ENCODE measurements around the gene SP6. TPM values are rescaled to one million over a fixed set of nuclear protein-coding genes. Genes with fewer than 3 reads are reported as not detected.

Gene SP6
- total RNA-seq, 1 donor from 2014 or later: 3.9 TPM

GRCh38 chr17:47864791-47865216, 13.8 kb upstream of the SP6 start:
- Histone ChIP-seq H3K9me3 (no peaks in the 10 kb centered on the region), H3K27ac (no peak overlapping the region), H3K4me1 (peaks cover 5% of the 10 kb centered on the region), H3K27me3 (no peaks in the 10 kb centered on the region), H3K4me3 (no peak overlapping the region), H3K36me3 (no peaks in the 10 kb centered on the region)
- no peak for DNase-seq (ENCODE audit: extremely low spot score in 2 of 2)
- no peak for TF ChIP-seq CTCF (IDR thresholded peaks at IDR 0.05)
- no peak for TF ChIP-seq POLR2A (IDR thresholded peaks at IDR 0.05)
- TF ChIP-seq POLR2AphosphoS5 (IDR thresholded peaks at IDR 0.05; ENCODE audit: insufficient read depth in 1 of 2, low read depth in 1 of 2): no peak
- intact Hi-C loops (cut with DNase I): no loop called here

GRCh38 chr17:47862621-47863440, 11.9 kb upstream of the SP6 start:
- Histone ChIP-seq H3K9me3 (no peaks in the 10 kb centered on the region), H3K36me3 (no peaks in the 10 kb centered on the region), H3K4me3 (no peak overlapping the region), H3K4me1 (peaks cover 5% of the 10 kb centered on the region), H3K27ac (no peak overlapping the region), H3K27me3 (no peaks in the 10 kb centered on the region)
- TF ChIP-seq POLR2AphosphoS5 (IDR thresholded peaks at IDR 0.05; ENCODE audit: insufficient read depth in 1 of 2, low read depth in 1 of 2): no peak
- no peak for TF ChIP-seq CTCF (IDR thresholded peaks at IDR 0.05)
- no peak for TF ChIP-seq POLR2A (IDR thresholded peaks at IDR 0.05)
- no peak for DNase-seq (ENCODE audit: extremely low spot score in 2 of 2)
- intact Hi-C loops (cut with DNase I): no loop called here

GRCh38 chr17:47860386-47860785, 9.4 kb upstream of the SP6 start:
- H3K9me3 ChIP-seq: no peaks in the 10 kb centered on the region
- no peaks in the 10 kb centered on the region for H3K27me3 ChIP-seq
- peaks cover 5% of the 10 kb centered on the region for H3K4me1 ChIP-seq
- intact Hi-C loops (cut with DNase I): no loop called here
- no peak for TF ChIP-seq POLR2A (IDR thresholded peaks at IDR 0.05)
- TF ChIP-seq POLR2AphosphoS5 (IDR thresholded peaks at IDR 0.05; ENCODE audit: insufficient read depth in 1 of 2, low read depth in 1 of 2): no peak
- TF ChIP-seq CTCF (IDR thresholded peaks at IDR 0.05): no peak
- H3K27ac ChIP-seq: no peak overlapping the region
- no peak overlapping the region for H3K4me3 ChIP-seq
- no peaks in the 10 kb centered on the region for H3K36me3 ChIP-seq
- DNase-seq (ENCODE audit: extremely low spot score in 2 of 2): no peak

- no peaks in the 10 kb centered on the region for H3K27me3 ChIP-seq
- peaks cover 3% of the 10 kb centered on the region for H3K4me1 ChIP-seq
- H3K27ac ChIP-seq: no peak overlapping the region
- TF ChIP-seq CTCF (IDR thresholded peaks at IDR 0.05): no peak
- TF ChIP-seq POLR2AphosphoS5 (IDR thresholded peaks at IDR 0.05; ENCODE audit: insufficient read depth in 1 of 2, low read depth in 1 of 2): no peak
- no peak for TF ChIP-seq POLR2A (IDR thresholded peaks at IDR 0.05)
- intact Hi-C loops (cut with DNase I): no loop called here
- no peaks in the 10 kb centered on the region for H3K36me3 ChIP-seq
- H3K9me3 ChIP-seq: no peaks in the 10 kb centered on the region
- no peak for DNase-seq (ENCODE audit: extremely low spot score in 2 of 2)
- H3K4me3 ChIP-seq: no peak overlapping the region
Observed at GRCh38 chr17:47857551-47858455, 6.8 kb upstream of the SP6 start.
